Uterus (tissue), 4 donors: ENCODE data around the gene NEGR1. TPM values are rescaled to one million over a fixed set of nuclear protein-coding genes. Genes with fewer than 3 reads are reported as not detected.

ENCODE experiments used
- DNase-seq, 2 donors: peaks; one replicate each; pipeline ENCODE4 v3.0.0-alpha.2; 2019 to 2020
- H3K27ac ChIP-seq, 2 donors: fragments of 200-600 bp; sonication (generic); 1 replicate in 1 of 2; 2 replicates in 1 of 2; pipeline ENCODE4 v1.5.1; 2016 to 2018
- H3K27me3 ChIP-seq, 2 donors: fragments of 200-600 bp; sonication (generic); one replicate each; pipeline ENCODE4 v1.5.1; 2018 to 2019; ENCODE audit warnings: control low read depth in 1 of 2
- H3K36me3 ChIP-seq, 2 donors: fragments of 200-600 bp; sonication (generic); one replicate each; pipeline ENCODE4 v1.5.1; 2019; ENCODE audit warnings: control low read depth in 1 of 2
- H3K4me1 ChIP-seq, 2 donors: fragments of 200-600 bp; sonication (generic); one replicate each; pipeline ENCODE4 v1.5.1; 2018 to 2019; ENCODE audit warnings: control low read depth in 1 of 2
- H3K4me3 ChIP-seq, 2 donors: fragments of 200-600 bp; sonication (generic); 1 replicate in 1 of 2; 2 replicates in 1 of 2; pipeline ENCODE4 v1.5.1; 2018 to 2019; ENCODE audit warnings: mild to moderate bottlenecking in 1 of 2
- H3K9me3 ChIP-seq, 2 donors: fragments of 200-600 bp; sonication (generic); one replicate each; pipeline ENCODE4 v1.5.1; 2019; ENCODE audit warnings: control low read depth in 1 of 2
- CTCF ChIP-seq, 4 experiments: fragments of 200-600 bp in 2 of 4; fragments of 450-650 bp in 2 of 4; sonication (generic) in 2 of 4; IDR thresholded peaks; one replicate each; pipeline ENCODE4 v1.5.1; 2016 to 2019; ENCODE audit warnings: antibody characterized with exemption in 4 of 4, mild to moderate bottlenecking in 2 of 4, moderate library complexity in 1 of 4
- POLR2A ChIP-seq, 2 donors: fragments of 450-650 bp; IDR thresholded peaks; one replicate each; pipeline ENCODE4 v1.6.1; 2016; ENCODE audit warnings: antibody characterized with exemption in 2 of 2, mild to moderate bottlenecking in 1 of 2, moderate library complexity in 1 of 2
- intact Hi-C: fragments of 100-400 bp; cut with DNase I; formaldehyde crosslinking; loops from one replicate; pipeline ENCODE4 v1.15.1; 2023; ENCODE audit warnings: low total_unique reads
- total RNA-seq, 4 donors: library from RNA; depleted of rRNA in 3 of 4; stranded (reverse); fragments of >200 nt in 3 of 4; gene quantifications; one replicate each; pipeline versions ENCODE4 v1.1.0 to v1.2.4, GENCODE V29; 2014 to 2023
- donor health status: DM: yes; HTN: yes; CAD: no.

NEGR1 gene
- total RNA-seq, 4 donors from 2014 or later = 6.7 to 42.9 (median 33.3) TPM

DNA sequence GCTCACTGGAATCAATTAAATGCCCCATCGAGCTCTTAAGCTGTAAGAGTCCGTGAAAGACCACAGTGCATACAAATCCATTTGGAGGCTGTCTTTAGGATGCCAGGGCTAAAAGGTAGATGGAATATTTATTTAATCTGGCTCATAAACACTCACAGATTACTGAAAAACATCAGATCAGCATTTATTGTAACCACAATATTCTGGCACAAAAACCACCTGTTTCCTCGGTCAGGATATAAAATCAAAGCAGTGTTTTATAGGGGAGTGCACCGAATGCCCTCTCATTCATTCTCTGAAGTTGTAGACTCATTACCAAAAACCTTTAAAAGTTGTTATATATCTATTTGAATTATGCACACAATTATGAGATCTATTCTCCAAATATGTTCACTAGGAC is 500.9 kb downstream of the NEGR1 start:
- Histone ChIP-seq H3K27me3 (no peaks in the 10 kb centered on the region), H3K9me3 (no peaks in the 10 kb centered on the region), H3K36me3 (no peaks in the 10 kb centered on the region), H3K4me3 (no peak overlapping the region), H3K27ac (no peak overlapping the region), H3K4me1 (no peaks in the 10 kb centered on the region)
- TF ChIP-seq POLR2A (IDR thresholded peaks at IDR 0.05) (no peak), CTCF (IDR thresholded peaks at IDR 0.05) (no peak)
- no peak for DNase-seq
- intact Hi-C loops = no loop called here

DNA sequence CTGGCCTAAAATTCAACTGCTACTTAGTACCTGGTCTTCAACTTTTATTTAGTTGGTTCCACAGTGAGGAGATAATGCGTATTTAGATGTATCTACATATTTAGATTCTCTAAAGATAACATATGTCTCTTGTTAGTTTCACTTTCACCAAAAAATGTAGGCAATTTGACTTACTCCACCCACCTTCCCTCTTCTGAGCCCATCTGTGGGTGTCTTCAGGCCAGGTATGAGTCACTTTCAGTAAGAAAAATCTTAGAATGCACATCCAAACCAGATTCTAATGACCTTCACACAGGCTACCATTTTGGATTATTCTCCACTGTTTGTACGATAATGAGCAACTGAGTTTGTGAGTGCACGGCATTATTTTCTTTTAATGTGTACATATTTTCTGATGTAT is 501.7 kb downstream of the NEGR1 start:
- Histone ChIP-seq H3K4me3 (no peak overlapping the region), H3K27me3 (no peaks in the 10 kb centered on the region), H3K4me1 (no peaks in the 10 kb centered on the region), H3K9me3 (no peaks in the 10 kb centered on the region), H3K27ac (no peak overlapping the region), H3K36me3 (no peaks in the 10 kb centered on the region)
- DNase-seq = no peak
- intact Hi-C loops = no loop called here
- no peak for TF ChIP-seq POLR2A (IDR thresholded peaks at IDR 0.05)
- no peak for TF ChIP-seq CTCF (IDR thresholded peaks at IDR 0.05)

DNA sequence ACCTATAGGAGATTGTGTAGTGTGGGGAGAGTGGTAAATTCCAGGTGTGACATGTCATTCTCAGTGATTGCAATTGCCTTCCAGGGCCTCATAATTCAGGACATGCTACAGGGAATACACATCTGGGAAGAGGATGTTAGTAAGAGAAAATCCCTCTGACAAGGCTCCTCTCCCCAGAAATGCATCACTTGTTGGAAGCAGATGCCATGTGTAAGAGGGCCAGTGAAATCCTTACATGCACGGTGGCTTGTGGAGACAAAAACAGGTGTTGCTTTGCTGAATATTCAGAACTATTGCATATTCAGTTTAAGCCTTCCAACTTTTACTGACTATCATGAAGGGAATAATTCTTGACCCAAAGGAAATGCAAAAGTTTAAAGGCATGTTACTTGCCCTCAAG is 503.4 kb downstream of the NEGR1 start:
- Histone ChIP-seq H3K27ac (no peak overlapping the region), H3K27me3 (no peaks in the 10 kb centered on the region), H3K9me3 (no peaks in the 10 kb centered on the region), H3K4me3 (no peak overlapping the region), H3K36me3 (no peaks in the 10 kb centered on the region), H3K4me1 (no peaks in the 10 kb centered on the region)
- TF ChIP-seq CTCF (IDR thresholded peaks at IDR 0.05) (no peak), POLR2A (IDR thresholded peaks at IDR 0.05) (no peak)
- intact Hi-C loops = no loop called here
- DNase-seq = no peak

GRCh38 chr1:71777094-71777493 is 505.2 kb downstream of the NEGR1 start:
- H3K27ac ChIP-seq = no peak overlapping the region

DNA sequence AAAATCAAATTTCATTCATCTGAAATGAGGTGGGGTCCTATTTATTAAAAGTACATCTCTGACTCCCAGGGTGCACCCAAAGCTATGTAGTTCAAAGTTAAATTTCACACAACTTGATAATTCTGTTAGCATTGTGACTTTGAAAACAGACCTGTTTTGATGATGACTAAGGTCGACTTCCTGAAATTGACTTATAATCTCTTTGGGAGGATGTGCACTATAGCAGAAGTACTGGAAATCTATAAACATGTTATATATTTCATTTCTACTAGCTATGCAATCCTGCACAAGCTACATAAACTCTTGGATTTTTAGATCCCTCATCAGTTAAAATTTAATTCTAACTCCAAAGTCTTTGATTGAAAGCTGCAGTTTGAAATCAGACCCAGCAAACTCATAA is 507.6 kb downstream of the NEGR1 start:
- no peak for DNase-seq
- Histone ChIP-seq H3K9me3 (no peaks in the 10 kb centered on the region), H3K4me1 (no peaks in the 10 kb centered on the region), H3K27me3 (no peaks in the 10 kb centered on the region), H3K27ac (no peak overlapping the region), H3K4me3 (no peak overlapping the region), H3K36me3 (no peaks in the 10 kb centered on the region)
- intact Hi-C loops = no loop called here
- TF ChIP-seq CTCF (IDR thresholded peaks at IDR 0.05) (no peak), POLR2A (IDR thresholded peaks at IDR 0.05) (no peak)

More at GRCh38 chr1:71777094-71777493, 505.2 kb downstream of the NEGR1 start:
- TF ChIP-seq CTCF (IDR thresholded peaks at IDR 0.05) = no peak
- no peak for TF ChIP-seq POLR2A (IDR thresholded peaks at IDR 0.05)
- no peak overlapping the region for H3K4me3 ChIP-seq
- intact Hi-C loops = no loop called here
- no peaks in the 10 kb centered on the region for H3K4me1 ChIP-seq
- no peaks in the 10 kb centered on the region for H3K9me3 ChIP-seq
- H3K36me3 ChIP-seq = no peaks in the 10 kb centered on the region
- no peaks in the 10 kb centered on the region for H3K27me3 ChIP-seq
- no peak for DNase-seq
